IMR-90 (cell line): ENCODE results near the gene PACSIN2. TPM values are rescaled to one million over a fixed set of nuclear protein-coding genes. Genes with fewer than 3 reads are reported as not detected.

Source experiments
- ATAC-seq: fragments of 200-7000 bp; cut with Tn5 transposase; 2 replicates; pipeline ENCODE4 v1.9.1; 2020; ENCODE audit warnings: low read depth, mild to moderate bottlenecking, moderate library complexity
- BruUV-seq: library from RNA; stranded (reverse); fragments of 400-500 nt; replicated peaks from 2 replicates; lab custom pipeline; 2021; lab: Mats Ljungman, UMichigan
- CTCF ChIA-PET: fragments of 300-600 bp; formaldehyde crosslinking; extraction: SDS; loops from one replicate; lab custom pipeline; 2021; ENCODE audit warnings: antibody characterized with exemption; lab: Yijun Ruan, JAX
- POLR2A ChIA-PET: fragments of 300-600 bp; sonication (Branson Sonifier 250); formaldehyde crosslinking; loops from one replicate; lab custom pipeline; 2022; ENCODE audit warnings: antibody characterized with exemption; ENCODE audit not compliant: unreplicated experiment; lab: Charles Lee
- DNase-seq: peaks from one replicate; pipeline ENCODE4 v3.0.0; 2013
- H2AFZ ChIP-seq: replicated peaks from 2 replicates; pipeline ENCODE3; 2013; ENCODE audit warnings: low read length, mild to moderate bottlenecking; ENCODE audit not compliant: poor library complexity
- H2AK5ac ChIP-seq: 2 replicates; pipeline ENCODE4 v1.6.1; 2013; ENCODE audit warnings: low read depth, low read length, inconsistent platforms
- H2AK9ac ChIP-seq: replicated peaks from 2 replicates; pipeline ENCODE3; 2013; ENCODE audit warnings: mild to moderate bottlenecking, low read depth, low read length, moderate library complexity; ENCODE audit not compliant: poor library complexity
- H2BK120ac ChIP-seq: 2 replicates; pipeline ENCODE4 v1.6.1; 2013; ENCODE audit warnings: low read depth, low read length, inconsistent platforms
- H2BK15ac ChIP-seq: 3 replicates; pipeline ENCODE4 v1.6.1; 2013; ENCODE audit warnings: low read depth, low read length, inconsistent platforms
- H2BK20ac ChIP-seq: 2 replicates; pipeline ENCODE4 v1.6.1; 2013; ENCODE audit warnings: low read depth, mild to moderate bottlenecking, inconsistent platforms, low read length, moderate library complexity
- H2BK5ac ChIP-seq: 2 replicates; pipeline ENCODE4 v1.6.1; 2013; ENCODE audit warnings: mild to moderate bottlenecking, low read depth, low read length, inconsistent platforms; ENCODE audit not compliant: poor library complexity, severe bottlenecking
- H3K14ac ChIP-seq: replicated peaks from 2 replicates; pipeline ENCODE4 v1.6.1; 2013; ENCODE audit warnings: low read depth, low read length, inconsistent platforms
- H3K18ac ChIP-seq: 2 replicates; pipeline ENCODE4 v1.6.1; 2013; ENCODE audit warnings: low read depth, low read length, control low read depth
- H3K23ac ChIP-seq: 2 replicates; pipeline ENCODE4 v1.6.1; 2013; ENCODE audit warnings: low read depth, low read length, inconsistent platforms
- H3K27ac ChIP-seq: 2 replicates; pipeline ENCODE4 v1.5.1; 2013; ENCODE audit warnings: mild to moderate bottlenecking, control low read depth, low read length; ENCODE audit not compliant: insufficient read depth
- H3K27me3 ChIP-seq: 2 replicates; pipeline ENCODE4 v1.6.1; 2013; ENCODE audit warnings: low read length; ENCODE audit not compliant: control insufficient read depth, insufficient read depth
- H3K36me3 ChIP-seq: 2 replicates; pipeline ENCODE4 v1.6.1; 2013; ENCODE audit warnings: low read length, mixed read lengths; ENCODE audit not compliant: control insufficient read depth, insufficient read depth
- H3K4ac ChIP-seq: 2 replicates; pipeline ENCODE4 v1.6.1; 2013; ENCODE audit warnings: low read depth, low read length, inconsistent platforms
- H3K4me1 ChIP-seq: 2 replicates; pipeline ENCODE4 v1.6.1; 2013; ENCODE audit warnings: low read length, mixed read lengths; ENCODE audit not compliant: control insufficient read depth, insufficient read depth
- H3K4me2 ChIP-seq: 2 replicates; pipeline ENCODE4 v1.6.1; 2013; ENCODE audit warnings: low read depth, mild to moderate bottlenecking, control low read depth, low read length, moderate library complexity
- H3K4me3 ChIP-seq: 2 replicates; pipeline ENCODE4 v1.5.1; 2013; ENCODE audit warnings: low read depth, mild to moderate bottlenecking, control low read depth, low read length, moderate library complexity; ENCODE audit not compliant: insufficient read depth
- H3K56ac ChIP-seq: 2 replicates; pipeline ENCODE4 v1.6.1; 2013; ENCODE audit warnings: low read length, inconsistent platforms; ENCODE audit not compliant: insufficient read depth; ENCODE audit errors: extremely low read depth
- H3K79me1 ChIP-seq, 2 experiments: 2 replicates each; pipeline ENCODE4 v1.6.1; 2013; ENCODE audit warnings: low read length in 2 of 2, inconsistent platforms in 1 of 2, low read depth in 1 of 2
- H3K9ac ChIP-seq: 2 replicates; pipeline ENCODE4 v1.6.1; 2013; ENCODE audit warnings: low read depth, low read length, control low read depth
- H3K9me1 ChIP-seq: 2 replicates; pipeline ENCODE4 v1.6.1; 2013; ENCODE audit warnings: low read length, inconsistent platforms; ENCODE audit not compliant: insufficient read depth
- H3K9me3 ChIP-seq: 2 replicates; pipeline ENCODE4 v1.6.1; 2013; ENCODE audit warnings: low read length; ENCODE audit not compliant: control insufficient read depth, insufficient read depth
- H4K20me1 ChIP-seq: 2 replicates; pipeline ENCODE4 v1.6.1; 2013; ENCODE audit warnings: low read length, inconsistent platforms; ENCODE audit not compliant: insufficient read depth
- H4K5ac ChIP-seq: 2 replicates; pipeline ENCODE4 v1.6.1; 2013; ENCODE audit warnings: mild to moderate bottlenecking, low read depth, low read length, control low read depth
- H4K8ac ChIP-seq, 2 experiments: 2 replicates each; pipeline ENCODE4 v1.6.1; 2013; ENCODE audit warnings: low read depth in 2 of 2, low read length in 2 of 2, control low read depth in 1 of 2, inconsistent platforms in 1 of 2
- H4K91ac ChIP-seq: 2 replicates; pipeline ENCODE4 v1.6.1; 2013; ENCODE audit warnings: low read depth, low read length, inconsistent platforms; ENCODE audit not compliant: insufficient read depth
- CHD1 ChIP-seq: IDR thresholded peaks from 2 replicates; pipeline ENCODE4 v1.6.1; 2012; ENCODE audit warnings: low read depth, low read length, improper control_type of control experiment
- POLR2A ChIP-seq: IDR thresholded peaks from 2 replicates; pipeline ENCODE4 v1.6.1; 2012; ENCODE audit warnings: mild to moderate bottlenecking, low read depth, low read length
- RFX5 ChIP-seq: IDR thresholded peaks from 2 replicates; pipeline ENCODE4 v1.8.0; 2012; ENCODE audit warnings: low read depth, mild to moderate bottlenecking, low read length, moderate library complexity
- SMC3 ChIP-seq: fragments of 150-350 bp; IDR thresholded peaks from 2 replicates; pipeline ENCODE4 v1.6.1; 2016; ENCODE audit warnings: low read depth, mild to moderate bottlenecking, antibody characterized with exemption, low read length, moderate library complexity
- WGBS, 2 experiments: methylation state at CpG; one replicate each; pipeline versions ENCODE4 v1.1.5 to v1.1.7; 2013; ENCODE audit warnings: missing lambda C conversion rate in 2 of 2; ENCODE audit not compliant: insufficient read length in 1 of 2; ENCODE audit errors: extremely low coverage in 2 of 2; 5-methylcytosine and 5-hydroxymethylcytosine counted together
- dilution Hi-C: fragments of 300-500 bp; cut with HindIII; formaldehyde crosslinking; loops from one replicate; pipeline ENCODE4 v1.14.3; 2018; ENCODE audit warnings: low sequenced_read_pairs; ENCODE audit not compliant: unreplicated experiment
- in situ Hi-C: fragments of 300-500 bp; cut with MboI; formaldehyde crosslinking; loops from 3 replicates; pipeline ENCODE4 v1.14.3; 2019; ENCODE audit warnings: low sequenced_read_pairs, inconsistent platforms, mixed read lengths
- intact Hi-C: fragments of 100-400 bp; cut with micrococcal nuclease; formaldehyde crosslinking; loops from 2 replicates; pipeline ENCODE4 v1.10.0; 2022
- polyA plus RNA-seq, 3 experiments: library from polyadenylated mRNA; depleted of rRNA; stranded (reverse); fragments of >200 nt; gene quantifications; 2 replicates each; pipeline ENCODE4 v1.2.3, GENCODE V29; 2012; ENCODE audit warnings: low replicate concordance in 1 of 3
- total RNA-seq: library from RNA; depleted of rRNA; stranded (reverse); fragments of >200 nt; gene quantifications from 2 replicates; pipeline ENCODE4 v1.2.3, GENCODE V29; 2012

The PACSIN2 gene
- total and polyA plus RNA-seq, 2 of the 4 experiments (the other 2 are of a cell fraction) = 85.0 to 118 TPM

DNA sequence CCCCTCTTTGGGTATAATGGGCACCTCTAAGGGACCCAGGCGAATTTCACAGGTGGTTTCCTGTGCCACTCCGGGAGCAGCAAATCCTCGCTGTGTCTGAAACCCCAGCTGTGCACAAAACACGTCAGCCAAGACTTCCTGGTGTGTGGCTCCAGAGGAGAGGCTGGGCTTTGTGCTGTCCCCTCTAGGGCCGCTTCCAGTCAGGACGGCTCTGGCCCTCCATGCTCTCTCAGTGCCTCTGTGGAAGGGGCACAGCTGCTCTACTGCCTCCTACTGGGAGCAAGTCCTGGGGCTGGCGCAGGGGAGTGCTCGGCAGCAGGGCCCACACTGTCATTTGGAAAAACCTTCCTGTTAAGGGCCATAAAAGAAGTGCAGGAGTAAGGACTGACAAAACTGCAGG is 134.1 kb downstream of the PACSIN2 start:
- Histone ChIP-seq H2BK20ac (no peak overlapping the region), H2BK120ac (no peak overlapping the region), H3K18ac (no peak overlapping the region), H3K4me2 (no peak overlapping the region), H3K23ac (no peak overlapping the region), H2AK5ac (no peak overlapping the region), H3K9me1 (no peaks in the 10 kb centered on the region; the same call in 1 of the 2 replicates), H3K27me3 (no peaks in the 10 kb centered on the region), H2AFZ (no peak overlapping the region), H3K36me3 (peaks cover 80% of the 10 kb centered on the region), H3K4me1 (no peaks in the 10 kb centered on the region), H4K8ac (no peak overlapping the region), H3K27ac (no peak overlapping the region), H3K9me3 (no peaks in the 10 kb centered on the region), H3K56ac (no peak overlapping the region), H3K79me1 (peaks cover 9 to 22% of the 10 kb centered on the region in 2 experiments), H4K5ac (no peak overlapping the region), H3K4ac (no peak overlapping the region), H2AK9ac (peak overlapping the region; percentile 68), H3K4me3 (no peak overlapping the region), H4K20me1 (peaks cover 7% of the 10 kb centered on the region; the same call in 1 of the 2 replicates), H2BK5ac (no peak overlapping the region), H4K91ac (no peak overlapping the region), H2BK15ac (no peak overlapping the region), H3K14ac (no peak overlapping the region), H3K9ac (no peak overlapping the region)
- TF ChIP-seq CHD1 (no peak), POLR2A (no peak), RFX5 (no peak), SMC3 (no peak)
- DNase-seq (no peak), ATAC-seq (no peak)
- WGBS, 2 experiments = 100% methylated on average over 2 of the region's 8 CpGs; no CpG with 5 or more reads in 1 of the 2 experiments
- in situ Hi-C loops = no loop called here
- dilution Hi-C loops = no loop called here
- CTCF ChIA-PET = no interaction called here
- intact Hi-C loops = no loop called here
- no TSS peak for BruUV-seq
- POLR2A ChIA-PET = no interaction called here
